Erythroblast (primary cell): Measurements from ENCODE around the gene EXD2.

Experiments used
- GATA1 ChIP-seq: IDR thresholded peaks from 2 replicates; pipeline ENCODE4 v1.6.1; 2011; ENCODE audit warnings: low read depth, mild to moderate bottlenecking, control low read depth, low read length, moderate library complexity
- POLR2A ChIP-seq: IDR thresholded peaks from 2 replicates; pipeline ENCODE4 v1.6.1; 2011; ENCODE audit warnings: mild to moderate bottlenecking, low read length

DNA sequence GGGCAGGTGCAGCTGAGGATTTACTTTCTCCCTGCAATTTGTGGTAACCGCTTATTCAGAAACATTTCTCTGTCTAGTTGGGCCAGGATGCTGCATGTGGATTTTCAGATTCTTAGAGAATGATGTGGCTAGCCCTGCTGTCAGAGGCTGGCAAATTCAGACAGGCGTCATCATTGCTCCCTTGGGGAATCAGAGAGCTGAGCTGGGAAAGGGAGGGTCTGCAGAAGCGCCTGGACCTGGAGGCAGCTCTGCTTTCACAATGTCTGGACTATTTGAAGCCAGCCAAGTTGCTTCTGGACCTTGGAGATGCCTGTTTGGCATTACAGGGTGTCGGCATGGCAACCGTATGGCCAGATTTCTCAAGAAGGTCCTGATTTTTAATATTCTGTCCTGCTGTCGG lies 72.1 kb downstream of the EXD2 start:
- no peak for TF ChIP-seq POLR2A
- TF ChIP-seq GATA1: no peak
